Coronary artery (tissue), 2 donors: ENCODE measurements around the gene EFCAB14.
"Not testable (repeated sequence)": the region's sequence is repeated elsewhere in the genome, so short reads cannot be mapped to it uniquely, and the experiment has no call there.

Source experiments
- DNase-seq: peaks from one replicate; pipeline ENCODE4 v3.0.0-alpha.2; 2017; ENCODE audit warnings: low spot score
- H3K27ac ChIP-seq, 2 donors: fragments of 200-600 bp; sonication (generic); one replicate each; pipeline ENCODE4 v1.5.1; 2016 to 2019
- H3K4me3 ChIP-seq: fragments of 200-600 bp; sonication (generic); 2 replicates; pipeline ENCODE4 v1.5.1; 2016; ENCODE audit warnings: mild to moderate bottlenecking, moderate library complexity
- CTCF ChIP-seq: fragments of 200-600 bp; sonication (generic); IDR thresholded peaks from one replicate; pipeline ENCODE4 v1.5.1; 2019; ENCODE audit warnings: antibody characterized with exemption

EFCAB14 gene

GRCh38 chr1:46757956-46758528 is 39.1 kb upstream of the EFCAB14 start:
- DNase-seq = no peak

GRCh38 chr1:46757247-46757955 is 38.5 kb upstream of the EFCAB14 start:
- TF ChIP-seq CTCF = no peak
- Histone ChIP-seq H3K27ac (no peak overlapping the region), H3K4me3 (no peak overlapping the region)
- no peak for DNase-seq

More at GRCh38 chr1:46757956-46758528, 39.1 kb upstream of the EFCAB14 start:
- no peak overlapping the region for H3K27ac ChIP-seq
- TF ChIP-seq CTCF = no peak
- no peak overlapping the region for H3K4me3 ChIP-seq

GRCh38 chr1:46755121-46755520 is 36.2 kb upstream of the EFCAB14 start:
- H3K4me3 ChIP-seq = no peak overlapping the region
- H3K27ac ChIP-seq = no peak overlapping the region
- DNase-seq = no peak
- no peak for TF ChIP-seq CTCF

- H3K4me3 ChIP-seq, H3K27ac ChIP-seq, DNase-seq: not testable (repeated sequence)
Measured at GRCh38 chr1:46754707-46755106, 35.8 kb upstream of the EFCAB14 start.

GRCh38 chr1:46753985-46754384 is 35.1 kb upstream of the EFCAB14 start:
- no peak overlapping the region for H3K4me3 ChIP-seq

GRCh38 chr1:46749921-46750404 is 31.0 kb upstream of the EFCAB14 start:
- DNase-seq = no peak
- TF ChIP-seq CTCF = no peak
- Histone ChIP-seq H3K27ac (peak overlapping the region in 1 of 2 donors; percentile 73), H3K4me3 (no peak overlapping the region)

More at GRCh38 chr1:46753985-46754384, 35.1 kb upstream of the EFCAB14 start:
- no peak for DNase-seq
- no peak overlapping the region for H3K27ac ChIP-seq
- no peak for TF ChIP-seq CTCF

- Histone ChIP-seq H3K4me3 (no peak overlapping the region), H3K27ac (peak overlapping the region in 1 of 2 donors; percentile 73)
- TF ChIP-seq CTCF = no peak
Measured at GRCh38 chr1:46749404-46749803, 30.5 kb upstream of the EFCAB14 start.

More at GRCh38 chr1:46749404-46749803, 30.5 kb upstream of the EFCAB14 start:
- no peak for DNase-seq
